NT2/D1 (cell line): ENCODE results near the gene CFL1.

ENCODE experiments used
- DNase-seq: peaks from one replicate; pipeline ENCODE4 v3.0.0-alpha.2; 2011; ENCODE audit warnings: low read depth, low spot score
- H3K27me3 ChIP-seq: 2 replicates; pipeline ENCODE4 v1.6.0; 2011; ENCODE audit warnings: mild to moderate bottlenecking; ENCODE audit not compliant: insufficient read length, insufficient read depth
- H3K36me3 ChIP-seq: 2 replicates; pipeline ENCODE4 v1.6.1; 2011; ENCODE audit warnings: mild to moderate bottlenecking, low read length, mixed read lengths; ENCODE audit not compliant: insufficient read depth, insufficient read length
- H3K4me1 ChIP-seq: 2 replicates; pipeline ENCODE4 v1.5.1; 2011; ENCODE audit not compliant: insufficient read depth, insufficient read length
- H3K4me3 ChIP-seq: 2 replicates; pipeline ENCODE4 v1.5.1; 2011; ENCODE audit warnings: low read depth; ENCODE audit not compliant: insufficient read length
- H3K9ac ChIP-seq: 2 replicates; pipeline ENCODE4 v1.6.0; 2011; ENCODE audit warnings: low read depth; ENCODE audit not compliant: insufficient read length
- H3K9me3 ChIP-seq: 2 replicates; pipeline ENCODE4 v1.5.1; 2011; ENCODE audit warnings: mild to moderate bottlenecking, low read length; ENCODE audit not compliant: insufficient read depth
- SUZ12 ChIP-seq: IDR thresholded peaks from 2 replicates; pipeline ENCODE4 v1.6.1; 2011; ENCODE audit not compliant: insufficient read length, insufficient read depth; ENCODE audit errors: extremely low read depth
- YY1 ChIP-seq: IDR thresholded peaks from 2 replicates; pipeline ENCODE4 v1.6.1; 2011; ENCODE audit not compliant: insufficient read length, insufficient read depth
- ZNF274 ChIP-seq: IDR thresholded peaks from 2 replicates; pipeline ENCODE4 v1.6.1; 2011; ENCODE audit warnings: mild to moderate bottlenecking, low read depth, low read length

CFL1 gene

GRCh38 chr11:65857853-65858680 is at the start of gene CFL1:
TSS of gene CFL1 (minus strand) at chr11:65858180. CDS start at chr11:65858099, 81 bp downstream.
- Histone ChIP-seq H3K9me3 (no peaks in the 10 kb centered on the region), H3K27me3 (no peaks in the 10 kb centered on the region), H3K9ac (peak within 1 kb of the TSS; percentile 98), H3K4me3 (peak within 1 kb of the TSS; percentile 96), H3K4me1 (peaks cover 15% of the 10 kb centered on the region), H3K36me3 (peaks cover 64% of the 10 kb centered on the region)
- TF ChIP-seq SUZ12 (no peak), YY1 (no peak), ZNF274 (no peak)
- DNase-seq: peak; percentile 98

- Histone ChIP-seq H3K4me1 (peaks cover 8% of the 10 kb centered on the region), H3K4me3 (no peak overlapping the region), H3K36me3 (no peaks in the 10 kb centered on the region), H3K27me3 (peaks cover 6% of the 10 kb centered on the region), H3K9me3 (no peaks in the 10 kb centered on the region), H3K9ac (no peak overlapping the region)
- no peak for DNase-seq
- TF ChIP-seq YY1 (no peak), ZNF274 (no peak), SUZ12 (no peak)
Observed at GRCh38 chr11:65906602-65907001, 48.6 kb upstream of the CFL1 start.

- Histone ChIP-seq H3K36me3 (no peaks in the 10 kb centered on the region), H3K4me3 (no peak overlapping the region), H3K9me3 (no peaks in the 10 kb centered on the region), H3K4me1 (peaks cover 5% of the 10 kb centered on the region), H3K27me3 (peaks cover 30% of the 10 kb centered on the region), H3K9ac (peak overlapping the region; percentile 12)
- DNase-seq: no peak
- TF ChIP-seq ZNF274: no peak
- TF ChIP-seq YY1: no peak
- TF ChIP-seq SUZ12: no peak
Observed at GRCh38 chr11:65903715-65904114, 45.7 kb upstream of the CFL1 start.

GRCh38 chr11:65903068-65903481 is 45.1 kb upstream of the CFL1 start:
- peaks cover 35% of the 10 kb centered on the region for H3K27me3 ChIP-seq
- no peak for DNase-seq
- no peak overlapping the region for H3K4me3 ChIP-seq
- H3K36me3 ChIP-seq: peaks cover 5% of the 10 kb centered on the region
- H3K9me3 ChIP-seq: no peaks in the 10 kb centered on the region
- peaks cover 5% of the 10 kb centered on the region for H3K4me1 ChIP-seq
- TF ChIP-seq ZNF274 (no peak), SUZ12 (no peak)
- peak overlapping the region; percentile 65 for H3K9ac ChIP-seq

DNA sequence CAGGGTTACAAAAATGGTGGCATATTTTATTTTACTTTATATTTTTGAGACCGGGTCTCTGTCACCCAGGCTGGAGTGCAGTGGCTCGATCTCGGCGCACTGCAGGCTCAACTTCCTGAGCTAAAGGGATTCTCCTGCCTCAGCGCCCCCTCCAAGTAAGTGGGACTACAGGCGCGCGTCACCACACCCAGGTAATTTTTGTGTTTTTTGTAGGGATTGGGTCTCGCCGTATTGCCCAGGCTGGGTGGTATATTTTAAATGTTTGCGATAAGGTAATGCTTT is 42.9 kb upstream of the CFL1 start:
- H3K27me3 ChIP-seq: peaks cover 35% of the 10 kb centered on the region
- H3K9me3 ChIP-seq: no peaks in the 10 kb centered on the region
- no peak for TF ChIP-seq YY1
- no peak for TF ChIP-seq SUZ12
- TF ChIP-seq ZNF274: no peak
- H3K4me1 ChIP-seq: peaks cover 5% of the 10 kb centered on the region
- H3K4me3 ChIP-seq: no peak overlapping the region
- peaks cover 25% of the 10 kb centered on the region for H3K36me3 ChIP-seq
- DNase-seq: no peak
- H3K9ac ChIP-seq: no peak overlapping the region

- Histone ChIP-seq H3K4me3 (peak within 1 kb of the TSS; percentile 88), H3K4me1 (peaks cover 5% of the 10 kb centered on the region), H3K9me3 (no peaks in the 10 kb centered on the region), H3K36me3 (peaks cover 30% of the 10 kb centered on the region), H3K9ac (peak within 1 kb of the TSS; percentile 93), H3K27me3 (peaks cover 35% of the 10 kb centered on the region)
- no peak for TF ChIP-seq SUZ12
- TF ChIP-seq YY1: no peak
- no peak for TF ChIP-seq ZNF274
- peak; percentile 84 for DNase-seq
Observed at GRCh38 chr11:65900125-65900898, 42.3 kb upstream of the CFL1 start, which contains the start of gene FOSL1. TSS of gene FOSL1 (minus strand) at chr11:65900388. CDS start at chr11:65900339, 49 bp downstream.

- Histone ChIP-seq H3K36me3 (peaks cover 34% of the 10 kb centered on the region), H3K9ac (peak overlapping the region; percentile 93), H3K4me1 (peaks cover 5% of the 10 kb centered on the region), H3K9me3 (no peaks in the 10 kb centered on the region), H3K4me3 (peak overlapping the region; percentile 88), H3K27me3 (peaks cover 35% of the 10 kb centered on the region)
- TF ChIP-seq SUZ12 (no peak), ZNF274 (no peak), YY1 (no peak)
- DNase-seq: no peak
Observed at GRCh38 chr11:65899356-65900124, 41.6 kb upstream of the CFL1 start.
